ENCODE measurements around the gene RDH11.
A peak's percentile ranks its signal among the peaks of the same experiment; 100 is the strongest.
"Not testable (repeated sequence)": the region's sequence is repeated elsewhere in the genome, so short reads cannot be mapped to it uniquely, and the experiment has no call there.

RDH11 gene

DNA sequence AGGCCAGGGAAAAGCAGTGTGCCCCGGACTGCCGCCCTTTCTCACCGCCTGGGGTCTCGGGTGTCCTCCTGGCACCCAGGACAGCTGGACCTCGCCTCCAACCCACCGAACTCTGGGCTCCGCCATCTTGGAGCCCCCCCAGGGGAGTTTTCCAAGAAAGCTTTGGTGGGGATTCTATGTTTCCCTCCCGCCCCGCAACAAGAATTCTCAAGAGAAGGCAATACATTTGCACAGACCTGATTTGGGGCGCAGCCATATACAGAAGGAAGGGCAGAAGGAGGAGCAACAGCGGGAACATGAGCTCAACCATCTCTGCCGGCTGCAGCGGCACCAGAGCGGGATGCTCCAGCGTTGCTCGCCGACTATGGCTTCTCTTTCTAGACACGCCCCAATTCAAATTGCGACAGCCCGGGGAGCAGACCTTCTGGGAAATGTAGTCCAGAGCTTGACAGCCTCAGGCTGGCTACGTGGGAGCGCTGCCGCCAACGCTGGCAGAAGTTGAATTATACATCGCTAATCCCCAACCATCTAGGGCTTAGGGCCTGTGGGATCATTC, at the start of gene RDH11:
RDH11 (minus strand) TSS at position 371 of the 556 bp plus-strand sequence; CDS start at position 310, 61 bp downstream.
- peak; percentile 90 for DNase-seq (ENCODE audit: low spot score)

- DNase-seq (ENCODE audit: low spot score), result no peak
Measured at GRCh38 chr14:67744046-67744445, 48.5 kb upstream of the RDH11 start.

DNA sequence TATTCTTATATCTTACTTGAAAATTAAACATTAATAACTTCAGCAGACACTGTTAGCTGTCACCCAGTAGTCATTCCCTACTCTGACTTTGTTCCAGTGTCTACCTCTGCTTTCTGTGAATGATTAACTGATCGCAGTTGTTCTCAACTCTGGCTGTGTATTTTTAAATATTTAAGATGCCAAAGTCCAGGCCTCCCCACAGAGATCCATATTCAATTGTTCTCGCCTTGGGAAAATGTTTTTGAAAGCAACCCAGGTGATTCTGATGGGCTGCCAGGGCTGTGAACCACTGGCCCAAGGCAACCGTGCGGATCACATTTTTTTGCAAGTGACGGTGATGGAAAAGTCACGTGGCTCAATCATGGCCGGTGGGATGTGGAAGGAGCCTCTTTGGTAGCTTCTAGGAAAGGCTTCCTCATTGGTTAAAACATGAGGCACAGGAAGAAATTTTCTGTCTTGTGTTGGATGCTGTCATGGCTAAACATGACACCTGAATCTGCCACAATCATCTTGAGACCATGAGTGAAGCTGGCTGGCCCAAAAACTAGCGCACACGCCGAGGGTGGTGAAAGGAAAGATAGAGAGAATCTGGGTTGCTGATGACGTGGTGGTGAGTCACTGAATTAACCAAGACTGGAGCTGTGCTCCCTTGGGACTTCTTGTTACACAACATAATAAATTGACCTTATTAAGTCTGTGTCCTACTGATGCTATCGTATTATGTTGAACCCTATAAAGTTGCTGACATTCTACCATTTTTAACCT, 43.4 kb upstream of the RDH11 start:
- no peak for DNase-seq (ENCODE audit: low spot score)

DNA sequence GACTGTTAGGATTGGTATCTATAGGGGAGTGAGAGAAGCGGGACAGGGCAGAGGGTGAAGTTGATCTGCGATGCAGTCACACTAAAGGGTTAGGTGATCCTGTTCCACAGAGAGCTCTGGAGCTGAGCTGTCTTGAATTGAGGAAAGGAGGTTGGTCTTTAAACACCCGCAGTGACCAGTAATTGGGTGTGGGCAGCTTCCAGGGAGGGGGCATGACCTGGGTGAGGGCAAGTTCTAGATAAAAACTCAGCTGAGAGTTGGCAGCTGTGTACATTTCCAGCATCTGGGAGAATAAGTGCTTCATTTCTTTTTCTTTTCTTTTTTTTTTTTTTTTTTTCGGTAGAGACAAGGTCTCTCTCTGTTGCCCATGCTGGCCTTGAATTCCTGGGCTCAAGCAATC, 41.2 kb upstream of the RDH11 start:
- no peak for DNase-seq (ENCODE audit: low spot score)

DNA sequence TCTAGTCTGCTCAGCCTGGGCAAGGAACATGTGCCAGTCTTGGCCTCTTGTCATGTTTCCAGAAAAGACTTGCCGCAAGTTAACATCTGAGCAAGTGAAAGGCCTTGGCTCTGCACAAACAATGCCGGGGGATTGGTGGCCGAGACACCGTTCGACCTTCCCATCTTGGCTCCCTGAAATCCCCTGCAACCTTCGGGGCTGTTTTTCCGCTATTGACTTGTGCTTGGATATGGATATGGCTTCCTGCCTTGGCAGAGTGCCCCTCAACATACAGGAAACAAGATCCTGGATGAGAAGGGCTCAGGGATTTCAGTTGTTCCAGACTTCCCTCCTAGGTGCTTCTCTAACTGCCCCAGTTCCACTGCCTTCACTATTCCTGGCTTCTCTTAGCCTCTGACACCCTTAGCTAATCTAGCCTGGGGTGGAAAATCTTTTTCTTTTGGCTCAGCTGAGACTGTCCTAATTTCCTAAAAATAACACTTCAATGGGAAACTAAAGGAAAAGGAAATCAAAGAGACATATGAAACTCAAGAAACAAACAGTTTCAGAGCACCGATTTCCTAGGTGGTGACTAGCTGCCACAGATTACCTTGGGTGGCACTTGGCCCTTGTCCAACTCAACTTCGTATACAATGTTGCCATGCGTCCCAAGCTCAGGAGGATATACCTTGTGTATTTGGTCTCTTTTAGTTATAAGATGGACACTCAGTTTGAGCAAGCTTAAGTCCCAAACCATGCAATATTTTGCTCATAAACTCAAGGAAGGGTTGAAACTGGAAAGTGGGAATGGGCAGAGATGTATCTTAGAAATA, 40.0 kb upstream of the RDH11 start:
- no peak for DNase-seq (ENCODE audit: low spot score)

GRCh38 chr14:67734675-67735074, 39.1 kb upstream of the RDH11 start:
- DNase-seq (ENCODE audit: low spot score), result no peak

DNA sequence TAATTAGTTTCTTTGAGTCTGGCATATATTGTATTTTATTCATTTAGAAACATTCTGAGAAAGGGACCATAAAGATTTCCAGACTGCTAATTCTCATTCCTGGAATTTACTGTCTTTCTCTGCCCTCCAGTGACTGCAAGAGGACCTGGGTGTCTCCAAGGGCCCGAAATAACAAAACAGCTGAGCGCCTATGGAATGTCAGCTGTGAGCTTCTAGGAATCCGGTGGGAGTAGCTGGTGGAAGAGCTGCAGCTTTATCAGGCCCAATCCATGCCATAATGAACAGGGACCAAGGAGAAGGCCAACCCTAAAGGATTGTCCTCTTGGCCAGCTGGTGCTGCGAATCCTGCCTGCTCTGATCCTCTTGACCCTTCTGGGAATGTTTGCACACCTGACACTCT, 38.1 kb upstream of the RDH11 start:
- no peak for DNase-seq (ENCODE audit: low spot score)

DNA sequence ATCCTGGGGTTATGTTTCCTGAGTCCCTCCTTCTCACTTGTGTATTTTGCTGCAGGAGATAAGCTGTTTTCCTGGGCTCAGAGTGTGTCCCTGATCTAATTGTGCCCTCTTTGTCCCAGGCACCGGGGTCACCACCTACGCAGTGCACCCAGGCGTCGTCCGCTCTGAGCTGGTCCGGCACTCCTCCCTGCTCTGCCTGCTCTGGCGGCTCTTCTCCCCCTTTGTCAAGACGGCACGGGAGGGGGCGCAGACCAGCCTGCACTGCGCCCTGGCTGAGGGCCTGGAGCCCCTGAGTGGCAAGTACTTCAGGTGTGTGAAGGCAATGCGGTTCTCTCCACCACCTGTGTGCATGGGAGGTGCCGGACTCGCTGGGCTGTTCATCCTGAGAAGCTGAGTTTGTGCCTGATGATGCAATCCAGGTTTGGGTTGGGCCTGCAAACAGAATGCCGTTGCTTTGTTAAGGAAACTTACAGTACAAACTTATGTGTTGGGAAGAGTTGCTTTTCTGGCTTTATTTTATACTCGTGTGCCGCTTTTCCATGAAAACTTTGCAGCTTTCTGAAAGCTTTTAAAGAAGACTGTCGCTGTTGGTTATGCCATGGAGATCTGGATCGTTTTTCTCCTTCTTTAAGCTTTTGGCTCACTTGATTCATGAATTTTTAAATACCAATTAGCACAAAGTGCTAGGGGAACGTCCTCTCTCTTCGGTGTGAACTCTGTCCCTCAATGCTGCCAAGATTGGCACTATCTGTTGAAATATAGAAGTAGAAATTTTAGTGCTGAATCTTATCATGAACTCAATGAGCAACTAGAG, 33.7 kb upstream of the RDH11 start:
- DNase-seq (ENCODE audit: low spot score), result peak; percentile 63

- no peak for DNase-seq (ENCODE audit: low spot score)
Measured at GRCh38 chr14:67728258-67728657, 32.7 kb upstream of the RDH11 start.

DNA sequence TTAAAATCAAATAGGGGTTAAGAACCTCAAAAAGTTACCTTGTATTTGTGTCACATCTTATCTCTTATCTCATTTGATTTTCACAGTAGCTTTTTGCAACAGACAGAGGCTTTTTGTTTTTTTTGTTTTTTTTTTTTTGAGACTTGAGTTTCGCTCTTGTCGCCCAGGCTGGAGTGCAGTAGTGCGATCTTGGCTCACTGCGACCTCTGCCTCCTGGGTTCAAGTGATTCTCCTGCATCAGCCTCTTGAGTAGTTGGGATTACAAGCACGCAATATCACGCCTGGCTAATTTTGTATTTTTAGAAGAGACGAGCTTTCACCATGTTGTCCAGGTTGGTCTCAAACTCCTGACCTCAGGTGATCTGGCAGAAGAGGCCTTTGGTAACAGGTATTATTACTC, 31.8 kb upstream of the RDH11 start:
- no peak for DNase-seq (ENCODE audit: low spot score)

DNA sequence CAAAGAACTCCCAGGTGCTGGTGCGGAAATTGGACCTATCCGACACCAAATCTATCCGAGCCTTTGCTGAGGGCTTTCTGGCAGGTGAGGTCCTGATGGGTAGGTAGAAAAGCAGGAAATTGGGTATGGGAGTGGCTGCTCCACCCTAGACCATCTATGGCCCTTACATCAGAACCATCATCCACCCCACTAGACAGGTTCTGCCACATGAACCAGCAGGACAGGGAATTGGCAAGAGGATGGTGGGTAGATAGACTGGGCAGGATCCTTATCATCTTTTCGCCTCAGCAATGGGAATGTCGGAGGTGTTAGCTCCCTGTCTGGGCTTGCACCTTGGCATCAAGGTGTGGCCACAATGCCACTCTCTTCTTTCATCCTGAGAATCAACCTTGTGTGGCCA, 29.6 kb upstream of the RDH11 start:
- DNase-seq (ENCODE audit: low spot score), result no peak

DNA sequence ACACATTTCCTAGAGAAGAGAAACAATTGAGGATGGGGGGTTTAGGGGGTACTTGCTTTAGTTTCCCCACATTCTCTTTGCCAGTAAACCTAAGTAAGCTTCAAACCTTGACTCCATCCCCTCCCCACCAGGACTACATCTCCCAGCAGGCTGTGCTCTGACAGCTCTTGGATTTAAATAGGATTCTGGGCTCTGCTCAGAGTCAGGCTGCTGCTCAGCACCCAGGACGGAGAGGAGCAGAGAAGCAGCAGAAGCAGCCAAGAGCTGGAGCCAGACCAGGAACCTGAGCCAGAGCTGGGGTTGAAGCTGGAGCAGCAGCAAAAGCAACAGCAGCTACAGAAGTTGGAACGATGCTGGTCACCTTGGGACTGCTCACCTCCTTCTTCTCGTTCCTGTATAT, 26.7 kb upstream of the RDH11 start:
- peak; percentile 55 for DNase-seq (ENCODE audit: low spot score)

GRCh38 chr14:67721875-67722274, 26.3 kb upstream of the RDH11 start:
- no peak for DNase-seq (ENCODE audit: low spot score)

DNA sequence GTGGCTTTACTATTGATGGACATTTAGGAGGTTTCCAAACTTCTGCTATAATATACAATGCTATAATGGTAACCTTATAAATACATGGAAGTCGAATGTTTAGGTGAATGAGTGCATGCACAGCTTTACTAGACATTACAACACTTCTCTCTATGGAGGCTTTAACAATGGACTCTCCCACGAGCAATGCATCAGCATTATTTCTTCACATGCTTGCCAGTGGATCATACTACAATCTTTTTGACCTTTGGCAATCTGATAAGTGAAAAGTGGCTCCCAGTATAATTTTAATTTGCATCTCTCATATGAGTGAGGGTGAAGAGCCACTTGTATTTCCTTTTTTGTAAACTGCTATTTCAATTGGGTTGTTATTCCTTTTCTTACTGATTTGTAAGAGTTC, 24.3 kb upstream of the RDH11 start:
- no peak for DNase-seq (ENCODE audit: low spot score)

DNA sequence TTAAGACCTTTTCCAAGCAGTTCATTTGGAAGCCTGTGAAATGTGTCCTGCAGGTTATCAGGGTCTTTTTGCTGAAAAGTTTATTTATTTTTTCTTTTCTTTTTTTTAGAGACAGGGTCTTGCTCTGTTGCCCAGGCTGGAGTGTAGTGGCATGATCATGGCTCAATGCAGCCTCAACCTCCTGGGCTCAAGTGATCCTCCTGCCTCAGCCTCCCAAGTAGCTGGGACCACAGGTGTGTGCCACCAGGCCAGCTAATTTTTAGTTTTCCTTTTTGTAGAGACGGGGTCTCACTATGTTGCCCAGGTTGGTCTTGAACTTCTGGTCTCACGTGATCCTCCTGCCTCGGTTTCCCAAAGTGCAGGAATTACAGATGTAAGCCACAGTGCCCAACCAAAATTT, 23.8 kb upstream of the RDH11 start:
- not testable (repeated sequence) for DNase-seq (ENCODE audit: low spot score)

GRCh38 chr14:67718265-67718664, 22.7 kb upstream of the RDH11 start:
- no peak for DNase-seq (ENCODE audit: low spot score)

DNA sequence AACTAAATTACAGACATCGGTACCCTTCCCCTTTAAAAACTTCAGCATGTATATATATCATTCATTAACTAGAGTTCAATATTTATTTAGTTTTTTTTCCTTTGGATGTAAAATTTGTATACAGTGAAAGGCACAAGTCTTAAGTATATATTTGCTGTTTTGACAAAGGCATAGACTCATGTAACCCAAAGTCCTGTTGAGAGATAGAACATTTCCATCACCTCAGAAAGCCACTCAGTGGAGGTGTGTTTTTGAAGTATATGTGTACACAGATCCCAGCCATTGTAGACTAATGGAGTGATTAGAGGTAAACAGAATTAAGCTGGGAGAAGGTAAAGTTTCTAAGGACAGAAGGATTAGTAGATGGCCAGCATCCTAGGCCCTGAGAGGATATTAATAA, 21.5 kb upstream of the RDH11 start:
- no peak for DNase-seq (ENCODE audit: low spot score)

DNA sequence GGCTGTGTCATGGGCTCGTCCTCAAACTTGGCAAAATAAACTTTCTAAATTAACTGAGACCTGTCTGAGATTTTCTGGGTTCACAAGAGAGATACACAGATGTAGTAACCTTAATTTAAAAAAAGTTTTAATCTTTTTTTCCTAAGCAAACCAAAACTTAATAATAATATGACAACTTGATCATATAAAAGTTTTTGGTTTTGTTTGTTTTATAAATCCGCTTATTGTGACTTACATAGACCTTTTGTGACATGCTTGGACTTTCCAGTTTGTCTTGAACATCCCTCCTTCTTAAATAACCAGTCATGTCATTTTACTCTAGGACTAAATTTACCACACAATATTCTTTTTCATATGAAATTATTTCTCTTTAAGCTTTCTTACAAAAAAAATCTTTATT, 14.6 kb upstream of the RDH11 start:
- no peak for DNase-seq (ENCODE audit: low spot score)

- not testable (repeated sequence) for DNase-seq (ENCODE audit: low spot score)
Measured at GRCh38 chr14:67709796-67710195, 14.2 kb upstream of the RDH11 start.

- DNase-seq (ENCODE audit: low spot score), result not testable (repeated sequence)
Measured at GRCh38 chr14:67709346-67709745, 13.8 kb upstream of the RDH11 start.

DNA sequence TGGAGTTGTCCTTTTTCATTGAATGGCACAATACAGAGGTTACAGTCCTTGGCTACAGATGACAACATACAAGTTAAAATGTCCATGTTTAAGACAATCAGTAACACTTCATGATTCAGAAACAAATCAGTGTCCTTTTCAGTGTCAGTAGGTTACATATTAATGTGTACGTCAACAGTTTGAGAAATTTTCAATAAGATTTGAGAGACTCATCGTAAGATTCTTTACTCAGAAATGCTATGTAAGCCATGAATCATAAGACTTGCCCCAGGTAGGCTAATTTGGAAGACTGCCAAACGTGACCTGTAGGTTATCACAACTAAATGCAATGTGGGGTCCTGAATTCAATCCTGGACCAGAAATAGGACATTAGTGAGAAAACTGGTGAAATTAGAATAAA, 9.6 kb upstream of the RDH11 start:
- no peak for DNase-seq (ENCODE audit: low spot score)

- DNase-seq (ENCODE audit: low spot score), result no peak
Measured at GRCh38 chr14:67704484-67705089, 9.0 kb upstream of the RDH11 start.

Data from ecto neural progenitor cell (in vitro differentiated cells).